BJ (cell line): ENCODE measurements around the gene RABIF. TPM values are rescaled to one million over a fixed set of nuclear protein-coding genes. Genes with fewer than 3 reads are reported as not detected.
A peak's percentile ranks its signal among the peaks of the same experiment; 100 is the strongest.

ENCODE experiments used
- CTCF ChIA-PET: fragments of 350-600 bp; formaldehyde crosslinking; extraction: SDS; loops from one replicate; lab custom pipeline; 2021; ENCODE audit warnings: antibody characterized with exemption, inconsistent platforms; lab: Yijun Ruan, JAX
- POLR2A ChIA-PET: fragments of 300-600 bp; sonication (Branson Sonifier 250); formaldehyde crosslinking; extraction: SDS; loops from one replicate; lab custom pipeline; 2021; ENCODE audit warnings: antibody characterized with exemption; lab: Charles Lee
- DNase-seq: peaks from one replicate; pipeline ENCODE4 v3.0.0-alpha.2; 2011; ENCODE audit warnings: low read depth
- H3K27me3 ChIP-seq: 2 replicates; pipeline ENCODE4 v1.6.0; 2011; ENCODE audit warnings: low read length; ENCODE audit not compliant: control insufficient read depth, insufficient read depth
- H3K36me3 ChIP-seq: 2 replicates; pipeline ENCODE4 v1.5.1; 2011; ENCODE audit warnings: low read length; ENCODE audit not compliant: control insufficient read depth, insufficient read depth
- H3K4me3 ChIP-seq: 2 replicates; pipeline ENCODE4 v1.5.1; 2011; ENCODE audit warnings: low read depth, mild to moderate bottlenecking, control low read depth, low read length
- polyA plus RNA-seq: library from polyadenylated mRNA; depleted of rRNA; stranded (reverse); fragments of >200 nt; gene quantifications from 2 replicates; pipeline ENCODE4 v1.2.3, GENCODE V29; 2011
- TF ChIP-seq, protein P1 (sequence below): IDR thresholded peaks from 2 replicates; pipeline ENCODE4 v1.5.1; 2011; ENCODE audit warnings: low read depth, mild to moderate bottlenecking, control low read depth, inconsistent platforms, low read length, moderate library complexity; ENCODE audit not compliant: insufficient read depth

The RABIF gene
- polyA plus RNA-seq, 1 experiment, result 9.7 TPM

- H3K36me3 ChIP-seq, result no peaks in the 10 kb centered on the region
- ChIA-PET POLR2A (no interaction called here), CTCF (interaction anchor here (1.1 kb wide), 1 partner anchor 8 kb away, joined by 3 read pairs; no protein-coding TSS in a partner anchor)
- TF ChIP-seq, protein P1, sequence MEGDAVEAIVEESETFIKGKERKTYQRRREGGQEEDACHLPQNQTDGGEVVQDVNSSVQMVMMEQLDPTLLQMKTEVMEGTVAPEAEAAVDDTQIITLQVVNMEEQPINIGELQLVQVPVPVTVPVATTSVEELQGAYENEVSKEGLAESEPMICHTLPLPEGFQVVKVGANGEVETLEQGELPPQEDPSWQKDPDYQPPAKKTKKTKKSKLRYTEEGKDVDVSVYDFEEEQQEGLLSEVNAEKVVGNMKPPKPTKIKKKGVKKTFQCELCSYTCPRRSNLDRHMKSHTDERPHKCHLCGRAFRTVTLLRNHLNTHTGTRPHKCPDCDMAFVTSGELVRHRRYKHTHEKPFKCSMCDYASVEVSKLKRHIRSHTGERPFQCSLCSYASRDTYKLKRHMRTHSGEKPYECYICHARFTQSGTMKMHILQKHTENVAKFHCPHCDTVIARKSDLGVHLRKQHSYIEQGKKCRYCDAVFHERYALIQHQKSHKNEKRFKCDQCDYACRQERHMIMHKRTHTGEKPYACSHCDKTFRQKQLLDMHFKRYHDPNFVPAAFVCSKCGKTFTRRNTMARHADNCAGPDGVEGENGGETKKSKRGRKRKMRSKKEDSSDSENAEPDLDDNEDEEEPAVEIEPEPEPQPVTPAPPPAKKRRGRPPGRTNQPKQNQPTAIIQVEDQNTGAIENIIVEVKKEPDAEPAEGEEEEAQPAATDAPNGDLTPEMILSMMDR, result no peak
- DNase-seq, result no peak
- H3K27me3 ChIP-seq, result no peaks in the 10 kb centered on the region; the same call in 1 of the 2 replicates
- no peak overlapping the region for H3K4me3 ChIP-seq
Measured at GRCh38 chr1:202854787-202855186, 34.2 kb downstream of the RABIF start.

GRCh38 chr1:202852163-202852904, 36.6 kb downstream of the RABIF start:
- no peak for DNase-seq
- Histone ChIP-seq H3K27me3 (no peaks in the 10 kb centered on the region; the same call in 1 of the 2 replicates), H3K36me3 (no peaks in the 10 kb centered on the region), H3K4me3 (no peak overlapping the region)
- TF ChIP-seq, protein P1, result peak; percentile 73
- ChIA-PET CTCF (interaction anchor here (0.5 to 1.4 kb wide), 7 partner anchors 10 to 132 kb away, joined by 3 to 4 read pairs (median 3); no protein-coding TSS in a partner anchor), POLR2A (interaction anchor here (0.6 kb wide), 1 partner anchor 55 kb away, joined by 9 read pairs; no protein-coding TSS in a partner anchor)

- ChIA-PET POLR2A (no interaction called here), CTCF (interaction anchor here (0.9 to 1.1 kb wide), 2 partner anchors 10 to 131 kb away, joined by 3 to 5 read pairs; no protein-coding TSS in a partner anchor)
- TF ChIP-seq, protein P1, result no peak
- no peak overlapping the region for H3K4me3 ChIP-seq
- no peaks in the 10 kb centered on the region; the same call in 1 of the 2 replicates for H3K27me3 ChIP-seq
- no peak for DNase-seq
- H3K36me3 ChIP-seq, result no peaks in the 10 kb centered on the region
Measured at GRCh38 chr1:202850593-202851362, 38.2 kb downstream of the RABIF start.

DNA sequence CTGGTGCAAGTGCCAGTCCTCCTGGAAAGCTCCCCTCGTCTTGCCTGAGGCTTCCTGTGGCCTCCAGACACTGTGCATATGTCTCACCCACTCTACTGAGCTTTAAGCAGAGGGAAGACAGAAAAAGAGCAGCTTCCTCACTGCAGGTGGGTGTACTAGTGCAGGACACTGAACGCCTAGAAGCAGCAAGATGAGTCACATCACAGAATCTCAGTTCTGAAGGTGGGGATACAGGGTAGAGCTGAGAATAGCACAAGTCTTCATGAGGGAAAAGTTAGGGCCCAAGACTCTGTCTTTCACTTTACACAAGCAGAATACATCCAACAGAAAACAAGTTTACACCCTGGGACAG, 40.8 kb downstream of the RABIF start:
- TF ChIP-seq, protein P1, result no peak
- DNase-seq, result no peak
- H3K27me3 ChIP-seq, result no peaks in the 10 kb centered on the region; the same call in 1 of the 2 replicates
- H3K36me3 ChIP-seq, result no peaks in the 10 kb centered on the region
- ChIA-PET POLR2A (no interaction called here), CTCF (interaction anchor here (1.1 to 2.2 kb wide), 2 partner anchors 10 to 32 kb away, joined by 4 to 8 read pairs; no protein-coding TSS in a partner anchor)
- no peak overlapping the region for H3K4me3 ChIP-seq

GRCh38 chr1:202844935-202845334, 44.0 kb downstream of the RABIF start:
- DNase-seq, result no peak
- ChIA-PET POLR2A (interaction anchor here (0.8 kb wide), 1 partner anchor 24 kb away, joined by 3 read pairs; no protein-coding TSS in a partner anchor), CTCF (interaction anchor here (1.4 kb wide), 1 partner anchor 8 kb away, joined by 3 read pairs; no protein-coding TSS in a partner anchor)
- H3K4me3 ChIP-seq, result no peak overlapping the region
- H3K36me3 ChIP-seq, result no peaks in the 10 kb centered on the region
- TF ChIP-seq, protein P1, result no peak
- no peaks in the 10 kb centered on the region; the same call in 1 of the 2 replicates for H3K27me3 ChIP-seq
